Effector memory CD4-positive, alpha-beta T cell (primary cell): ENCODE data around the gene RXRG.

ENCODE experiments used
- DNase-seq, 3 donors: peaks; one replicate each; pipeline ENCODE4 v3.0.0-alpha.2; 2020
- H3K27ac ChIP-seq: 2 replicates; pipeline ENCODE4 v1.7.0; 2013; ENCODE audit warnings: mild to moderate bottlenecking, low read length, moderate library complexity; ENCODE audit not compliant: insufficient read depth, poor library complexity, severe bottlenecking
- H3K27me3 ChIP-seq: replicated peaks from 2 replicates; pipeline ENCODE4 v1.7.0; 2013; ENCODE audit warnings: mild to moderate bottlenecking, low read length; ENCODE audit not compliant: insufficient read depth, control insufficient read depth, poor library complexity, severe bottlenecking
- H3K36me3 ChIP-seq: 2 replicates; pipeline ENCODE4 v1.7.0; 2013; ENCODE audit warnings: mild to moderate bottlenecking, low read length, moderate library complexity; ENCODE audit not compliant: control insufficient read depth, insufficient read depth
- H3K4me1 ChIP-seq: 2 replicates; pipeline ENCODE4 v1.7.0; 2013; ENCODE audit warnings: low read length, mild to moderate bottlenecking; ENCODE audit not compliant: control insufficient read depth, insufficient read depth, poor library complexity, severe bottlenecking
- H3K4me3 ChIP-seq: 2 replicates; pipeline ENCODE4 v1.7.0; 2013; ENCODE audit warnings: low read length, low read depth, mild to moderate bottlenecking; ENCODE audit not compliant: insufficient read depth, poor library complexity, severe bottlenecking
- H3K9me3 ChIP-seq: 2 replicates; pipeline ENCODE4 v1.7.0; 2013; ENCODE audit warnings: mild to moderate bottlenecking, low read length, moderate library complexity; ENCODE audit not compliant: control insufficient read depth

RXRG gene

GRCh38 chr1:165381745-165382505 is 63.0 kb downstream of the RXRG start:
- Histone ChIP-seq H3K36me3 (no peaks in the 10 kb centered on the region), H3K27me3 (no peaks in the 10 kb centered on the region), H3K4me3 (no peak overlapping the region), H3K9me3 (no peaks in the 10 kb centered on the region), H3K27ac (no peak overlapping the region), H3K4me1 (peaks cover 1% of the 10 kb centered on the region)
- DNase-seq = no peak

DNA sequence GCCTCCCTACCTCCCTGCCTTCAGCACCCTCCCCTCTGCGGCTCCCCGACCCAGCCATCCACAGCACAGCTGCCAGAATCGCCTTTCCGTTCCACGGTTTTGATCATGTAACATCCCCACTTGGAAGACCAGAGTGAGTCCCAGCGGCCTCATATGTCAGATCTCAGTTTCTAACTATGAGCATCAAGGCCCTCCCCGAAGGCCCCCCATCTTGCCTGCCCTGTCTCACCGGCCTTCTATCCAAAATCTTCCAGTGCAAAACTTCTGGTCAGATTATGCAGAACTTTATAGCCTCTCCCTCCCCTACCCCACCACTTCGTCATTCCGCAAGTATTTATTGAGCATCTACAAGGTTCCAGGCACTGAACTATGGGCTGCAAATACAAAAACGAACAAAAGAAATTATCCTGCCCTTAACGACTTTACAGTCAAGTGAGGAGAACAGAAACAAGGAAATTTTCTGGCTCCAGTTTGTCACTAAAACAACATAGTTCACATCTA is 68.1 kb downstream of the RXRG start:
- H3K27me3 ChIP-seq = peaks cover 18% of the 10 kb centered on the region
- H3K4me3 ChIP-seq = peak overlapping the region; percentile 41
- H3K27ac ChIP-seq = no peak overlapping the region
- no peak for DNase-seq
- H3K9me3 ChIP-seq = no peaks in the 10 kb centered on the region
- H3K4me1 ChIP-seq = peaks cover 11% of the 10 kb centered on the region
- H3K36me3 ChIP-seq = no peaks in the 10 kb centered on the region

- Histone ChIP-seq H3K4me3 (peak overlapping the region; percentile 41), H3K27ac (no peak overlapping the region), H3K27me3 (peaks cover 18% of the 10 kb centered on the region), H3K36me3 (no peaks in the 10 kb centered on the region), H3K4me1 (peaks cover 11% of the 10 kb centered on the region), H3K9me3 (no peaks in the 10 kb centered on the region)
- DNase-seq = peak in 1 of 3 donors; percentile 5
Measured at GRCh38 chr1:165376041-165376810, 68.7 kb downstream of the RXRG start.

DNA sequence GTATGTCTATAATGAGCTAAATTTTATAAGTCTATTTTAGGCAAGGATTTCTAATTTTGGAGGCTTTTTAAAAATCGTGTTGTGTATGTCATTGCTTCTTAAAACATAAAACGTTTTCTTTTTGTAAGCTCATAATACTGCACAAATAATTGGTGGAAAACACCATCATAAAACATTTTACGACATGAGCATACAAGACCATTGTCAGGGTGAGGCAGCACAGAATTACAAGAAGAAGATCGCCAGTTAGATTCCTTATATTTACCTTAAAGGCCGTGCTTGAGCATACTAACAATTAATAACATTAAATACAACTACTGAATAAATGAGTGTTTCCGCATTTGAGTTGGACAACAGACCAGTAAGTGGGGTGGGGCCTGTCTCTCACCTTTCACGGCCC is 69.3 kb downstream of the RXRG start:
- no peaks in the 10 kb centered on the region for H3K36me3 ChIP-seq
- H3K4me1 ChIP-seq = peaks cover 11% of the 10 kb centered on the region
- H3K9me3 ChIP-seq = no peaks in the 10 kb centered on the region
- peak overlapping the region; percentile 41 for H3K4me3 ChIP-seq
- no peak for DNase-seq
- peaks cover 18% of the 10 kb centered on the region for H3K27me3 ChIP-seq
- H3K27ac ChIP-seq = no peak overlapping the region

DNA sequence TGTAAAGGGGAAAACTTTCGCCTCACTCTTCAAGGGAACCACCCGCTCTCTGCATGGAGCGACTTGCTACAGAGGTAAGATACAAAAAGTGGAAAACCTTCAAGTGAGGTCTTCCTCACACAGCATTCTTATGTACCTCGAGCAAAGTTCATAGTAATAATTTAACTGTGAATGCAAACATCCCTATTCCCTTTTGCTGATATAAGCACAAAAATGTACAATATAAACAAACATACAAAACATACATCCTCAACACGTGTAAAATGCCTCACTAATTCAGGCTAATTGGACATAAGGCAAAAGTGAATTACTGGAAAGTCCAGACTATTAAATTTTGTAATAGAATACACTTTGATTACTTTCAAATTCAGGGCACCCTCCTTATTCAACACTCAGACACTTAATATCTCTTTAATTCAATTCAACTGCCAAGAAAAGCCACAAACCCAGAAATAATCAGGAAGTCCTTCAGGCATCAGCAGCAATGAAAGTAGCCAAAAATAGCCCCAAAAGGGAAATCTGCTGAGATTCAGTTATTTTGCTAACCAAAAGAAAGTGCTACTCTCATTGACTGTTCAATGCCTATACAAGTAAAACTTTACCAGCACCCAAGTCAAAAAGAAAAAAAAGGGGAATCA is 73.2 kb downstream of the RXRG start:
- Histone ChIP-seq H3K4me3 (no peak overlapping the region), H3K27ac (no peak overlapping the region), H3K4me1 (peaks cover 8% of the 10 kb centered on the region), H3K27me3 (peaks cover 18% of the 10 kb centered on the region), H3K9me3 (no peaks in the 10 kb centered on the region), H3K36me3 (no peaks in the 10 kb centered on the region)
- DNase-seq = no peak

GRCh38 chr1:165369255-165369848 is 75.6 kb downstream of the RXRG start:
- Histone ChIP-seq H3K9me3 (no peaks in the 10 kb centered on the region), H3K4me1 (no peaks in the 10 kb centered on the region), H3K27me3 (peaks cover 3% of the 10 kb centered on the region), H3K36me3 (no peaks in the 10 kb centered on the region), H3K27ac (no peak overlapping the region), H3K4me3 (no peak overlapping the region)
- DNase-seq = peak in 2 of 3 donors; percentile 14 to 15

GRCh38 chr1:165367375-165367993 is 77.4 kb downstream of the RXRG start:
- DNase-seq = peak; percentile 41 to 69 (median 51)
- no peak overlapping the region for H3K27ac ChIP-seq
- no peaks in the 10 kb centered on the region for H3K9me3 ChIP-seq

GRCh38 chr1:165365341-165365740 is 79.6 kb downstream of the RXRG start:
- Histone ChIP-seq H3K9me3 (no peaks in the 10 kb centered on the region), H3K4me1 (no peaks in the 10 kb centered on the region), H3K36me3 (no peaks in the 10 kb centered on the region), H3K27me3 (no peaks in the 10 kb centered on the region), H3K4me3 (no peak overlapping the region), H3K27ac (no peak overlapping the region)
- no peak for DNase-seq

More at GRCh38 chr1:165367375-165367993, 77.4 kb downstream of the RXRG start:
- no peaks in the 10 kb centered on the region for H3K4me1 ChIP-seq
- H3K4me3 ChIP-seq = no peak overlapping the region
- no peaks in the 10 kb centered on the region for H3K27me3 ChIP-seq
- H3K36me3 ChIP-seq = no peaks in the 10 kb centered on the region

DNA sequence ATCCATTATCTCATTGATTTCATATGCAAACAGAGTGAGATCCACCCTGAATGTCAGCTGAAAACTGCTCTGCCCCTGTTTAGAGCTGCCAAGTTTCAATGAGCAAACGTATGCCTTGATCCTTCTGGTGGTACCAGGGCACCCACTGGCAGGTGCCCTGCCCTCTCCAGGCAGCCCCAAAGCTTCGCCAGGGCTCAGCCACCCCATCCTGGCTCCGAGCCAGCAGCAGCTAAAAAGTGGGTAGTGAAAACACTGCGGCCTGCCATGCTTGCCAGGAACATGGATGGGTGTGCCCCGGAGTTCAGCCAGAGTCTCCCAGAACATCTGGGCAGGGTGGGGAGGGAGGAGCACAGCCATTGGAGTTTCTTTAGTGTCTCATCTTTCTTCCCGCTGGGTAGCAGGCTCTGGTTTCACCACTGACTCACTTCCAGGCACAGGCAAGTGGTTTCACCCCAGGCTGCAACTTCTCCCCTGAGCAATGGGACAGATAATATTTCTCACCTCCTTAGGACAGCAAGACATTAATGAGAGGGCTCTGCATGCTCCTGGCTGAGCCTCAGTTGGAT is 80.3 kb downstream of the RXRG start:
- DNase-seq = no peak
- H3K27ac ChIP-seq = no peak overlapping the region

More for the DNA sequence above, 80.3 kb downstream of the RXRG start:
- no peak overlapping the region for H3K4me3 ChIP-seq
- no peaks in the 10 kb centered on the region for H3K36me3 ChIP-seq
- H3K4me1 ChIP-seq = no peaks in the 10 kb centered on the region
- no peaks in the 10 kb centered on the region for H3K27me3 ChIP-seq
- H3K9me3 ChIP-seq = no peaks in the 10 kb centered on the region
